ENCODE data around the gene ANKRD13B.

- no peak for TF ChIP-seq TOX (CRISPR knock-in tag; IDR thresholded peaks at IDR 0.05; ENCODE audit: borderline replicate concordance)
- TF ChIP-seq ISL1 (CRISPR knock-in tag; IDR thresholded peaks at IDR 0.05): no peak
- no peak for TF ChIP-seq ARNTL (CRISPR knock-in tag; IDR thresholded peaks at IDR 0.05; ENCODE audit: borderline replicate concordance, low read depth)
- no peak for TF ChIP-seq CSDC2 (CRISPR knock-in tag; IDR thresholded peaks at IDR 0.05)
- TF ChIP-seq, protein P1, sequence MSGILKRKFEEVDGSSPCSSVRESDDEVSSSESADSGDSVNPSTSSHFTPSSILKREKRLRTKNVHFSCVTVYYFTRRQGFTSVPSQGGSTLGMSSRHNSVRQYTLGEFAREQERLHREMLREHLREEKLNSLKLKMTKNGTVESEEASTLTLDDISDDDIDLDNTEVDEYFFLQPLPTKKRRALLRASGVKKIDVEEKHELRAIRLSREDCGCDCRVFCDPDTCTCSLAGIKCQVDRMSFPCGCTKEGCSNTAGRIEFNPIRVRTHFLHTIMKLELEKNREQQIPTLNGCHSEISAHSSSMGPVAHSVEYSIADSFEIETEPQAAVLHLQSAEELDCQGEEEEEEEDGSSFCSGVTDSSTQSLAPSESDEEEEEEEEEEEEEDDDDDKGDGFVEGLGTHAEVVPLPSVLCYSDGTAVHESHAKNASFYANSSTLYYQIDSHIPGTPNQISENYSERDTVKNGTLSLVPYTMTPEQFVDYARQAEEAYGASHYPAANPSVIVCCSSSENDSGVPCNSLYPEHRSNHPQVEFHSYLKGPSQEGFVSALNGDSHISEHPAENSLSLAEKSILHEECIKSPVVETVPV (CRISPR knock-in tag; IDR thresholded peaks at IDR 0.05): no peak
- TF ChIP-seq ESRRG (CRISPR knock-in tag; IDR thresholded peaks at IDR 0.05): no peak
- no peak for TF ChIP-seq PATZ1 (CRISPR knock-in tag; IDR thresholded peaks at IDR 0.05; ENCODE audit: borderline replicate concordance)
- no peak for TF ChIP-seq ZFP30 (CRISPR knock-in tag; IDR thresholded peaks at IDR 0.05)
- no peak for TF ChIP-seq ZFP3 (CRISPR knock-in tag; IDR thresholded peaks at IDR 0.05)
- no peak for TF ChIP-seq TCF4 (CRISPR knock-in tag; IDR thresholded peaks at IDR 0.05; ENCODE audit: borderline replicate concordance)
- TF ChIP-seq ZC3H10 (CRISPR knock-in tag; IDR thresholded peaks at IDR 0.05): no peak
These were observed 21.6 kb downstream of the ANKRD13B start for GRCh38 chr17:29614349-29615047.

All from SK-N-SH treated with all-trans-retinoic acid at 6 μM for 48 hours (cell line).